PC-3 (cell line): Measurements from ENCODE around the gene ZNF878.

Experiments used
- CTCF ChIP-seq: fragments of 300-600 bp; sonication (generic); conservative IDR thresholded peaks from 2 replicates; pipeline ENCODE4 v1.5.1; 2017; ENCODE audit warnings: antibody characterized with exemption, low read depth, mild to moderate bottlenecking, low read length
- EZH2 ChIP-seq: fragments of 300-600 bp; sonication (generic); IDR thresholded peaks from one replicate; pipeline ENCODE4 v1.6.1; 2017; ENCODE audit warnings: antibody characterized with exemption, mild to moderate bottlenecking, low read length; ENCODE audit not compliant: unreplicated experiment
- EZH2phosphoT487 ChIP-seq: fragments of 300-600 bp; sonication (generic); IDR thresholded peaks from 2 replicates; pipeline ENCODE4 v1.6.1; 2018; ENCODE audit warnings: mild to moderate bottlenecking, antibody characterized with exemption, low read length, borderline replicate concordance

- no peak for TF ChIP-seq CTCF
- TF ChIP-seq EZH2 = no peak
- TF ChIP-seq EZH2phosphoT487 = no peak
Measured at GRCh38 chr19:12092065-12092867, 39.5 kb upstream of the ZNF878 start.
